OCI-LY3 (cell line): ENCODE results near the gene TP63.
"Not testable (repeated sequence)": the region's sequence is repeated elsewhere in the genome, so short reads cannot be mapped to it uniquely, and the experiment has no call there.

Experiments used
- H2AFZ ChIP-seq: fragments of 200-600, 300-600 bp; shearing (Covaris generic); 2 replicates; pipeline ENCODE4 v1.6.0; 2014; ENCODE audit warnings: antibody characterized with exemption, low read depth, low read length
- H3K27ac ChIP-seq: fragments of 200-600, 300-600 bp; sonication (generic); 2 replicates; pipeline ENCODE4 v1.5.1; 2014; ENCODE audit warnings: mild to moderate bottlenecking, low read length, moderate library complexity, mixed read lengths
- H3K27me3 ChIP-seq: fragments of 200-600, 300-600 bp; sonication (generic); 2 replicates; pipeline ENCODE4 v1.6.1; 2014; ENCODE audit warnings: low read depth, low read length, mixed read lengths
- H3K36me3 ChIP-seq: fragments of 200-600, 300-600 bp; sonication (generic); replicated peaks from 2 replicates; pipeline ENCODE3; 2014; ENCODE audit warnings: low read depth, low read length, mixed read lengths
- H3K4me1 ChIP-seq: fragments of 300-600, 200-600 bp; sonication (generic); 2 replicates; pipeline ENCODE4 v1.6.1; 2014; ENCODE audit warnings: low read length, mixed read lengths
- H3K4me2 ChIP-seq: fragments of 200-600, 300-600 bp; sonication (generic); 2 replicates; pipeline ENCODE4 v1.6.1; 2014; ENCODE audit warnings: low read length, mixed read lengths
- H3K4me3 ChIP-seq: fragments of 300-600, 200-600 bp; sonication (generic); 2 replicates; pipeline ENCODE4 v1.5.1; 2014; ENCODE audit warnings: antibody characterized with exemption, mild to moderate bottlenecking, low read length, moderate library complexity
- H3K79me2 ChIP-seq: fragments of 300-600, 200-600 bp; shearing (Covaris generic); 2 replicates; pipeline ENCODE4 v1.6.1; 2014; ENCODE audit warnings: mild to moderate bottlenecking, low read length, mixed read lengths
- H3K9ac ChIP-seq: fragments of 300-600, 200-600 bp; shearing (Covaris generic); 2 replicates; pipeline ENCODE4 v1.6.0; 2014; ENCODE audit warnings: mild to moderate bottlenecking, low read length, moderate library complexity
- H3K9me3 ChIP-seq: fragments of 200-600, 300-600 bp; shearing (Covaris generic); 2 replicates; pipeline ENCODE4 v1.6.1; 2014; ENCODE audit warnings: low read length, mixed read lengths; ENCODE audit not compliant: insufficient read depth
- H4K20me1 ChIP-seq: fragments of 200-600, 300-600 bp; sonication (generic); 2 replicates; pipeline ENCODE4 v1.6.1; 2016; ENCODE audit warnings: low read length, mixed read lengths; ENCODE audit not compliant: insufficient read depth
- EZH2phosphoT487 ChIP-seq: fragments of 200-600 bp; shearing (Covaris generic); IDR thresholded peaks from 2 replicates; pipeline ENCODE4 v1.6.1; 2018; ENCODE audit warnings: antibody characterized with exemption, mixed run types, low read depth
- TF ChIP-seq, protein P1 (sequence below): fragments of 200-600, 300-600 bp; sonication (generic); IDR thresholded peaks from 2 replicates; pipeline ENCODE4 v1.5.1; 2014; ENCODE audit warnings: antibody characterized with exemption, low read length, low read depth

Gene TP63

DNA sequence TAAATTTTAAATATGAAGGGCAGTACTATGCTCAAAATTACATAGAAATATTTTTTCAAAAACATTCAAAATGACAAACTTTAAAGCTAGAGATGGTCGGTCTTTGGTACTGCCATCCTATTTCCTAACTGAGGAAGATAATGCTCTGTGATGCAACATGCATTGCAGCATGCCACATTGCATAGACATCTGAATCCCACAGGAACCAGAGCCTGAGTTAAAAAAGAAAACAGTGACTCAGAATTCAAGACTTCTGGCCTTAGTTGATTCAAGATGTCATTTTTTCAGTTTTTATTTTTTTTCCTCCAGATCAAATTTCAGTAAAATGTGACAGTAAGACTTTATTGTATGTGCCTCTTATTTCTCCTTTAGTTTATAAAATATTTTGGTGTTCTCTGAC lies 33.1 kb downstream of the TP63 start:
- no peaks in the 10 kb centered on the region for H3K36me3 ChIP-seq
- peaks cover 6% of the 10 kb centered on the region; the same call in 1 of the 2 replicates for H4K20me1 ChIP-seq
- TF ChIP-seq EZH2phosphoT487, result no peak
- TF ChIP-seq, protein P1, sequence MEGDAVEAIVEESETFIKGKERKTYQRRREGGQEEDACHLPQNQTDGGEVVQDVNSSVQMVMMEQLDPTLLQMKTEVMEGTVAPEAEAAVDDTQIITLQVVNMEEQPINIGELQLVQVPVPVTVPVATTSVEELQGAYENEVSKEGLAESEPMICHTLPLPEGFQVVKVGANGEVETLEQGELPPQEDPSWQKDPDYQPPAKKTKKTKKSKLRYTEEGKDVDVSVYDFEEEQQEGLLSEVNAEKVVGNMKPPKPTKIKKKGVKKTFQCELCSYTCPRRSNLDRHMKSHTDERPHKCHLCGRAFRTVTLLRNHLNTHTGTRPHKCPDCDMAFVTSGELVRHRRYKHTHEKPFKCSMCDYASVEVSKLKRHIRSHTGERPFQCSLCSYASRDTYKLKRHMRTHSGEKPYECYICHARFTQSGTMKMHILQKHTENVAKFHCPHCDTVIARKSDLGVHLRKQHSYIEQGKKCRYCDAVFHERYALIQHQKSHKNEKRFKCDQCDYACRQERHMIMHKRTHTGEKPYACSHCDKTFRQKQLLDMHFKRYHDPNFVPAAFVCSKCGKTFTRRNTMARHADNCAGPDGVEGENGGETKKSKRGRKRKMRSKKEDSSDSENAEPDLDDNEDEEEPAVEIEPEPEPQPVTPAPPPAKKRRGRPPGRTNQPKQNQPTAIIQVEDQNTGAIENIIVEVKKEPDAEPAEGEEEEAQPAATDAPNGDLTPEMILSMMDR, result no peak
- peaks cover 54% of the 10 kb centered on the region for H3K79me2 ChIP-seq
- no peak overlapping the region for H2AFZ ChIP-seq
- no peak overlapping the region for H3K4me2 ChIP-seq
- no peak overlapping the region for H3K27ac ChIP-seq
- H3K27me3 ChIP-seq, result no peaks in the 10 kb centered on the region
- no peak overlapping the region for H3K9ac ChIP-seq
- no peak overlapping the region for H3K4me3 ChIP-seq
- H3K4me1 ChIP-seq, result no peaks in the 10 kb centered on the region
- H3K9me3 ChIP-seq, result no peaks in the 10 kb centered on the region

DNA sequence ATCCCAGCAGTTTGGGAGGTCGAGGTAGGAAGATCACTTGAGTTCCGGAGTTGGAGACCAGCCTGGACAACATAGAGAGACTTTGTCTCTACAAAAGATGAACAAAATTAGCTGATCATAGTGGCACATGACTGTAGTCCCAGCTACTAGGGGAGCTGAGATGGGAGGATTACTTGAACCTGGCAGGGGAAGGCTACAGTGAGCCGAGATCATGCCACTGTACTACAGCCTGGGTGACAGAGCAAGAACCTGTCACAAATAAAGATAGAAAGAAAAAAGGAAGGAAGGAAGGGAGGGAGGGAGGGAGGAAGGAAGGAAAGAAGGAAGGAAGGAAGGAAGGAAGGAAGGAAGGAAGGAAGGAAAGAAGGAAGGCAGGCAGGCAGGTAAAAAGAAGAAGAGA lies 41.2 kb downstream of the TP63 start:
- not testable (repeated sequence) for H3K4me3 ChIP-seq, H3K27me3 ChIP-seq, H4K20me1 ChIP-seq, H3K9ac ChIP-seq, H3K4me2 ChIP-seq, H3K9me3 ChIP-seq, H3K36me3 ChIP-seq, H3K27ac ChIP-seq, H2AFZ ChIP-seq
- peaks cover 18% of the 10 kb centered on the region for H3K79me2 ChIP-seq
- peaks cover 23% of the 10 kb centered on the region for H3K4me1 ChIP-seq

DNA sequence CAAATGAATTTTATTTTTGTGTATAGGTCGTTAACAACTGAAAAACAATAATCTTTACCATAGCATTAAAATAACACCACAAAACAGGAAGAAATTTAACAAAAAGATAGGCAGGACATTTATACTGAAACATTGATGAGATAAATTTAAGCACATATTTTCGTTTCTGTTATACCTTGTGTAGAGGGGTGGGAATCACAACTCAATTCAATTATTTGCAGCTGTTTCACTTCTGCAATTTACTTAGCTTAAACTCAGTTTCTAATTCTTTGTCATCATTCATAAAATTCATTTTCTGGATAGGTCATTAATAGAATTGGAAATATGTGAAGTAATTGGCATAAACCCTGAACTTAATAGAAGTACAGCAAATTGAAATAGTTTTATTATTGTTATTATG lies 42.3 kb downstream of the TP63 start:
- peaks cover 10% of the 10 kb centered on the region; the same call in 1 of the 2 replicates for H4K20me1 ChIP-seq
- H3K4me2 ChIP-seq, result peak overlapping the region; percentile 19
- no peak overlapping the region for H3K4me3 ChIP-seq
- peaks cover 29% of the 10 kb centered on the region for H3K79me2 ChIP-seq
- TF ChIP-seq EZH2phosphoT487, result no peak
- TF ChIP-seq, protein P1, result no peak
- H2AFZ ChIP-seq, result no peak overlapping the region
- no peaks in the 10 kb centered on the region for H3K27me3 ChIP-seq
- H3K4me1 ChIP-seq, result peaks cover 23% of the 10 kb centered on the region
- peaks cover 8% of the 10 kb centered on the region for H3K36me3 ChIP-seq
- peaks cover 2% of the 10 kb centered on the region; the same call in 1 of the 2 replicates for H3K9me3 ChIP-seq
- H3K9ac ChIP-seq, result no peak overlapping the region
- no peak overlapping the region for H3K27ac ChIP-seq

DNA sequence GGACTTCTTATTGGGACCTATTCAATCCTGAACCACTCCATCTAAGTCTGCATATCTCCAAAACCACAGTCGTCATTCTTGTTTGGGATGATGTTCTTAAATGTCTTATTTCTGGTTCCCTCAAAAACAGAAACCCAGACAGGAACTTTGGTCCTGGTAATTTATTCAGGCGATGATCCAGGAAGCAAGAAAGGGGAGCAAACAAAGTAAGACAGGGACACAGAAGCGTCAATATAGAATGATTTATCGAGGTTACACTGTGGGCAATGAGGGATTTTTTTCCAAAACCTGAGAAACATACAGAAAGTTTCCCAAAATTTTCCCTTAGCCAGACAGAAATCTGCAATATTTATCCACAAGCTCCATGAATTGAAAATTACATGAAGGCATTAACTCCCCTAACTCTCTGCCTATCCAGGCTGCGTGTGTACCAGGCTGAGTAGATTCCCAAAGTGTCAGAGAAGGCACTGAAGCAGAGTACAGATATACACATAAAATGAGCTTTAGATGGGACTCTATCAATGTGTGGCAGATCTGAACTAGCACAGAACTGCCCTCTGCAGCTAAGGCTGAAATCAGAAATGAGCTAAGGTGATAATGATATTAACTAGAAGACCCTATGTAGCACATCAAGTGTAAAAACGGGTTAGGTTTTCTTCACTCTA lies 43.2 kb downstream of the TP63 start:
- H3K4me3 ChIP-seq, result no peak overlapping the region
- TF ChIP-seq, protein P1, result no peak
- TF ChIP-seq EZH2phosphoT487, result no peak
- H3K9ac ChIP-seq, result no peak overlapping the region
- no peak overlapping the region for H3K27ac ChIP-seq
- no peaks in the 10 kb centered on the region for H3K27me3 ChIP-seq
- H3K4me1 ChIP-seq, result peaks cover 23% of the 10 kb centered on the region
- peaks cover 10% of the 10 kb centered on the region; the same call in 1 of the 2 replicates for H4K20me1 ChIP-seq
- peaks cover 5% of the 10 kb centered on the region; the same call in 1 of the 2 replicates for H3K9me3 ChIP-seq
- peaks cover 15% of the 10 kb centered on the region for H3K36me3 ChIP-seq
- peaks cover 37% of the 10 kb centered on the region for H3K79me2 ChIP-seq
- H2AFZ ChIP-seq, result no peak overlapping the region
- H3K4me2 ChIP-seq, result no peak overlapping the region
